Endometrium (tissue), 2 donors: Measurements from ENCODE around the gene PDLIM7.

Source experiments
- FAIRE-seq: peaks from 2 replicates; lab custom pipeline; 2012; peaks lifted over from hg19 to GRCh38; lab: Jason Lieb, UNC
- donor health status: control.
- donor health status: control.

PDLIM7 gene

GRCh38 chr5:177456591-177456964, 40.8 kb downstream of the PDLIM7 start:
- peak; percentile 4 for FAIRE-seq

- FAIRE-seq = no peak
Measured at GRCh38 chr5:177455661-177456590, 41.5 kb downstream of the PDLIM7 start.

GRCh38 chr5:177455036-177455660, 42.3 kb downstream of the PDLIM7 start:
- no peak for FAIRE-seq

- FAIRE-seq = no peak
Measured at GRCh38 chr5:177454397-177455035, 42.9 kb downstream of the PDLIM7 start.

- FAIRE-seq = no peak
Measured at GRCh38 chr5:177453852-177454396, 43.5 kb downstream of the PDLIM7 start.

- FAIRE-seq = no peak
Measured at GRCh38 chr5:177452688-177453638, 44.4 kb downstream of the PDLIM7 start.

- FAIRE-seq = no peak
Measured at GRCh38 chr5:177450667-177451424, 46.6 kb downstream of the PDLIM7 start.

- FAIRE-seq = no peak
Measured at GRCh38 chr5:177449140-177450061, 48.0 kb downstream of the PDLIM7 start.

GRCh38 chr5:177448244-177448950, 49.0 kb downstream of the PDLIM7 start:
- no peak for FAIRE-seq

- no peak for FAIRE-seq
Measured at GRCh38 chr5:177447611-177448243, 49.7 kb downstream of the PDLIM7 start.

- FAIRE-seq = no peak
Measured at GRCh38 chr5:177447066-177447610, 50.3 kb downstream of the PDLIM7 start.

- FAIRE-seq = no peak
Measured at GRCh38 chr5:177446200-177447065, 51.0 kb downstream of the PDLIM7 start, which contains the start of gene PRR7. Gene PRR7, plus strand, starts transcription at chr5:177446814. Its CDS starts 8,254 bp downstream, at chr5:177455068.

- FAIRE-seq = no peak
Measured at GRCh38 chr5:177445917-177446199, 51.5 kb downstream of the PDLIM7 start.

GRCh38 chr5:177445052-177445916, 52.1 kb downstream of the PDLIM7 start:
- no peak for FAIRE-seq

- FAIRE-seq = no peak
Measured at GRCh38 chr5:177444106-177445051, 53.0 kb downstream of the PDLIM7 start.
